Gastroesophageal sphincter (tissue), 4 donors: ENCODE measurements around the gene CTSF. TPM values are rescaled to one million over a fixed set of nuclear protein-coding genes. Genes with fewer than 3 reads are reported as not detected.
"Not testable (repeated sequence)": the region's sequence is repeated elsewhere in the genome, so short reads cannot be mapped to it uniquely, and the experiment has no call there.

Experiments
- ATAC-seq: fragments of 150-250 bp; one replicate; pipeline ENCODE4 v1.9.1; 2016; ENCODE audit warnings: mild to moderate bottlenecking, moderate library complexity
- H3K27ac ChIP-seq, 4 donors: fragments of 200-600 bp; sonication (generic) in 3 of 4; 1 replicate in 3 of 4; 2 replicates in 1 of 4; pipeline ENCODE4 v1.5.1; 2016 to 2019
- H3K27me3 ChIP-seq: fragments of 200-600 bp; sonication (generic); one replicate; pipeline ENCODE4 v1.5.1; 2019
- H3K36me3 ChIP-seq, 2 donors: fragments of 200-600 bp; sonication (generic); one replicate each; pipeline ENCODE4 v1.5.1; 2019; ENCODE audit warnings: control low read depth in 1 of 2
- H3K4me1 ChIP-seq, 3 donors: fragments of 200-600 bp; sonication (generic); 1 replicate in 2 of 3; 2 replicates in 1 of 3; pipeline ENCODE4 v1.5.1; 2016 to 2019; ENCODE audit warnings: control low read depth in 2 of 3
- H3K4me3 ChIP-seq, 2 donors: fragments of 200-600 bp; sonication (generic); one replicate each; pipeline ENCODE4 v1.5.1; 2019; ENCODE audit warnings: mild to moderate bottlenecking in 1 of 2, moderate library complexity in 1 of 2
- H3K9me3 ChIP-seq, 3 donors: fragments of 200-600 bp; sonication (generic); one replicate each; pipeline ENCODE4 v1.5.1; 2017 to 2019; ENCODE audit warnings: control low read depth in 2 of 3
- EP300 ChIP-seq: sonication (generic); formaldehyde crosslinking; IDR thresholded peaks from one replicate; pipeline ENCODE4 v1.6.1; 2017; ENCODE audit warnings: antibody characterized with exemption, mild to moderate bottlenecking
- POLR2A ChIP-seq, 2 donors: fragments of 450-650 bp; IDR thresholded peaks; one replicate each; pipeline ENCODE4 v1.6.1; 2017; ENCODE audit warnings: antibody characterized with exemption in 2 of 2, mild to moderate bottlenecking in 2 of 2, moderate library complexity in 1 of 2
- POLR2AphosphoS5 ChIP-seq: sonication (generic); formaldehyde crosslinking; IDR thresholded peaks from one replicate; pipeline ENCODE4 v1.6.1; 2017; ENCODE audit warnings: antibody characterized with exemption
- WGBS, 2 donors: methylation state at CpG; one replicate each; pipeline ENCODE4 v1.1.5; 2018; ENCODE audit warnings: low coverage in 1 of 2; 5-methylcytosine and 5-hydroxymethylcytosine counted together
- total RNA-seq, 4 donors: library from RNA; depleted of rRNA; stranded (reverse); fragments of >200 nt; gene quantifications; one replicate each; pipeline ENCODE4 v1.1.0, GENCODE V29; 2016
- TF ChIP-seq, protein P1 (sequence below), 4 experiments: fragments of 200-600 bp in 2 of 4; fragments of 450-650 bp in 2 of 4; sonication (generic) in 1 of 4; IDR thresholded peaks; one replicate each; pipeline ENCODE4 v1.5.1; 2017 to 2019; ENCODE audit warnings: antibody characterized with exemption in 4 of 4, mild to moderate bottlenecking in 2 of 4, moderate library complexity in 2 of 4

The CTSF gene
- total RNA-seq, 4 donors from 2014 or later: 65.1 to 114 (median 88.4) TPM

DNA sequence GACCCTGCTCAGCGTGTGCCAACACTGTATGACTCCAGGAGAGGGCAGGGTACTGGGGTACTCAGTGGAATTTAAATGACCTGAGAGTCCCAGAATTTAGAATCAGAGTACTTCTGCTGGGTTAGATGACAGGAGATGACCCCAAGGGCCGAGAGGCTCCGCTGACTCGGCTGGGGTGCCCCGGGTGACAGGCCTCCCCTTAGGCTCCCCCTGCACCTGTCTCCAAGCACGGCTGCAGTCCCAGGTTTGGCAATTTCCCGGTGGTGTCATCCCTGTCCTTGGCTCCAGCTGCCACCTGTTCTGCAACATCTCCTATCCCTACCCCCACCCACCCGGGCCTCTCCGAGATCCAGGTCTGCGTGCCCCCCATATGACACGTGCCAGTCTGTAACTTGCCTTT is 20.4 kb downstream of the CTSF start:
- H3K36me3 ChIP-seq: peaks cover 0 to 8% of the 10 kb centered on the region in 2 donors
- WGBS, 2 donors: 29 to 80% methylated on average over 1 to 8 of the region's 11 CpGs
- no peak for ATAC-seq
- no peaks in the 10 kb centered on the region for H3K9me3 ChIP-seq
- TF ChIP-seq POLR2A (IDR thresholded peaks at IDR 0.05): no peak
- TF ChIP-seq, protein P1, sequence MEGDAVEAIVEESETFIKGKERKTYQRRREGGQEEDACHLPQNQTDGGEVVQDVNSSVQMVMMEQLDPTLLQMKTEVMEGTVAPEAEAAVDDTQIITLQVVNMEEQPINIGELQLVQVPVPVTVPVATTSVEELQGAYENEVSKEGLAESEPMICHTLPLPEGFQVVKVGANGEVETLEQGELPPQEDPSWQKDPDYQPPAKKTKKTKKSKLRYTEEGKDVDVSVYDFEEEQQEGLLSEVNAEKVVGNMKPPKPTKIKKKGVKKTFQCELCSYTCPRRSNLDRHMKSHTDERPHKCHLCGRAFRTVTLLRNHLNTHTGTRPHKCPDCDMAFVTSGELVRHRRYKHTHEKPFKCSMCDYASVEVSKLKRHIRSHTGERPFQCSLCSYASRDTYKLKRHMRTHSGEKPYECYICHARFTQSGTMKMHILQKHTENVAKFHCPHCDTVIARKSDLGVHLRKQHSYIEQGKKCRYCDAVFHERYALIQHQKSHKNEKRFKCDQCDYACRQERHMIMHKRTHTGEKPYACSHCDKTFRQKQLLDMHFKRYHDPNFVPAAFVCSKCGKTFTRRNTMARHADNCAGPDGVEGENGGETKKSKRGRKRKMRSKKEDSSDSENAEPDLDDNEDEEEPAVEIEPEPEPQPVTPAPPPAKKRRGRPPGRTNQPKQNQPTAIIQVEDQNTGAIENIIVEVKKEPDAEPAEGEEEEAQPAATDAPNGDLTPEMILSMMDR (IDR thresholded peaks at IDR 0.05): no peak
- no peak overlapping the region for H3K4me3 ChIP-seq
- peak overlapping the region in 2 of 4 donors; percentile 84 to 87 for H3K27ac ChIP-seq
- H3K27me3 ChIP-seq: no peaks in the 10 kb centered on the region
- H3K4me1 ChIP-seq: peaks cover 3 to 46% (median 18%) of the 10 kb centered on the region in 3 donors

DNA sequence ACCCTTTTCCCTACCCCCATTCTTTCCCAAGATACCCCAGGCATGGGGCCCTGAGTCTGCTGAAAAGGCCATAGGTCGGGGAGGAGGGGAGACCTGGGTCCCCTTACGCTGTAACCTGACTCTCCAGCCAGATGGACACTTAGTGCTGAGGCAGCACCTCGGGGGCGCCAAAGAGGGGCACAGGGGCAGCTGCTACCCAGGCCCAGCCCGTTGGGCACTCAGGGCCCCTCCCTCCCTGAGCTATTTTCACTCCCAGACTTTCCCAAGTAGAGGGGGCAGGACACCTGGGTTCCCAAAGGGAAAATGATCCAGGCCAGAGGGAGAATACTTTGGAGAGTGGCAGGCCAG is 20.8 kb downstream of the CTSF start:
- H3K4me1 ChIP-seq: peaks cover 3 to 50% (median 18%) of the 10 kb centered on the region in 3 donors
- no peaks in the 10 kb centered on the region for H3K27me3 ChIP-seq
- peaks cover 0 to 12% of the 10 kb centered on the region in 2 donors for H3K36me3 ChIP-seq
- H3K9me3 ChIP-seq: no peaks in the 10 kb centered on the region
- ATAC-seq: no peak
- TF ChIP-seq, protein P1 (IDR thresholded peaks at IDR 0.05): no peak
- no peak for TF ChIP-seq POLR2A (IDR thresholded peaks at IDR 0.05)
- no peak for TF ChIP-seq POLR2AphosphoS5
- no peak for TF ChIP-seq EP300
- no CpG with 5 or more reads among the region's 5 CpGs for WGBS, 2 donors
- peak overlapping the region in 2 of 4 donors; percentile 84 to 87 for H3K27ac ChIP-seq
- no peak overlapping the region for H3K4me3 ChIP-seq

DNA sequence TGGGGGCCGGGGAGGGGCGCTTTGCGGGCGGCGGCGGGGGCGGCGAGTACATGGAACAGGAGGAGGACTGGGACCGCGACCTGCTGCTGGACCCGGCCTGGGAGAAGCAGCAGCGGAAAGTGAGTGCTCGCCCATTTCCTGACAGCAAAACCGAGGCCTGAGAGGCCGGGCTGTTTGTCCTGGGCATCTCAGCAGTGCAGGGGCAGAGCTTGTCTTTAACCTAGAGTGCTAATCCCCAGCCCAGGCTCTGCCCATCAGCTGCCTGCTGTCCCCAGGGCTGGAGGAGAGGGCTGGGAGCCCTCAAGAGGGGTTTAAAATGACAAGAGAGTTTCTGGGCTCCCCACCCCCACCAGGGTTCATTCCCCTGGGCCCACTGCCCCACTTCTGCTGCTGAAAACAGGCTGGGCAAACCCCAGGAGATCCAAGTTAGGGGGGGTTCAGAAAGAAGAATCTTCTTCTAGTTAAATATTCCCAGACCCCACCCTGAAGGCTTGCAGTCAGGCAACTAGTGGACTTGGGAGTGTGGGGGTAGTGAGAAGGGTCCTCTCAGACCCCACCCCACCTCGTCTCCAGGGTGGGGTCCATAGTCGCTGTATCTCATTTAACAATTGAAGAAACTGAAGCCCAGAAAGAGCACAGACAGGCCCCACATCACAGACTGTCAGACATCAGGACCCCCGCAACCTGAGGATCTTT is 21.3 kb downstream of the CTSF start:
- no peak for ATAC-seq
- H3K36me3 ChIP-seq: peaks cover 0 to 17% of the 10 kb centered on the region in 2 donors
- H3K9me3 ChIP-seq: no peaks in the 10 kb centered on the region
- no peaks in the 10 kb centered on the region for H3K27me3 ChIP-seq
- peaks cover 3 to 55% (median 18%) of the 10 kb centered on the region in 3 donors for H3K4me1 ChIP-seq
- peak overlapping the region in 3 of 4 donors; percentile 84 to 87 (median 84) for H3K27ac ChIP-seq
- 20 to 52% methylated on average over 1 to 2 of the region's 18 CpGs for WGBS, 2 donors
- peak overlapping the region in 1 of 2 donors; percentile 91 for H3K4me3 ChIP-seq
- no peak for TF ChIP-seq EP300

DNA sequence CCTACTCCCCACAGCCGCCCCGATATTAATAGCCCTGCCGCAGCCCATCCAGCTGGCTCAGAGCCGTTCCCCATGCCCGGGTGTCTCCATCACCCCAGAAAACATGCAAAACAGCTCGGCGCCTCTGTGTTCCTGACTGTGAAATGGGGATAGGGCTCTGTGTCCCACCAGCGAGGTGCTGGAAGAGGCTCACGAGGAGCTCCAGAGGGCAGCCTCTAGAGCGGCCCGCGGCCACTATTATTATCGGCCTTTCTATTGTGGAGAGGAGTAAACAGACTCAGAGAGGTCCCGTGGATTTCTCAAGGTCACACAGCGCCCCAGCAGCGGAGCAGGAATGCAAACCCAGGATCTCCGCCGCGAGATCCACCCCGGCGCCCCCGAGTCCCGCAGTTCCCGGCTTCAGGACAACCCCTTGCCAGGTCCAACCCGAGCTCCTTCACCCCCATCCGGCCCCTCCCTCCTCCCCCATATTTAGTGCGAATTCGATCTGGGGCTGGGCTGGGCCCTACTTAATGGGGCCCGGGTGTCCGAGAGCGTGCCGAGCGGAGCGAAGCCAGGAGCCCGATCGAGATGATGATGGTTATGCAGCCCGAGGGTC is 21.9 kb downstream of the CTSF start, which contains the start of gene ACTN3:
Gene ACTN3, plus strand, starts transcription at position 536 of the 598 bp plus-strand sequence. Its CDS starts 35 bp downstream, at position 571.
- Histone ChIP-seq H3K4me3 (peak within 1 kb of the TSS; percentile 84 to 91), H3K36me3 (peaks cover 0 to 23% of the 10 kb centered on the region in 2 donors), H3K27ac (peak within 1 kb of the TSS; percentile 57 to 87 (median 84)), H3K4me1 (peaks cover 3 to 58% (median 18%) of the 10 kb centered on the region in 3 donors), H3K9me3 (no peaks in the 10 kb centered on the region), H3K27me3 (no peaks in the 10 kb centered on the region)
- peak; percentile 26 for ATAC-seq
- TF ChIP-seq EP300 (no peak), POLR2A (IDR thresholded peaks at IDR 0.05) (no peak), POLR2AphosphoS5 (no peak)
- TF ChIP-seq, protein P1 (IDR thresholded peaks at IDR 0.05): no peak
- WGBS, 2 donors: 0 to 5% methylated on average over 4 to 7 of the region's 37 CpGs

DNA sequence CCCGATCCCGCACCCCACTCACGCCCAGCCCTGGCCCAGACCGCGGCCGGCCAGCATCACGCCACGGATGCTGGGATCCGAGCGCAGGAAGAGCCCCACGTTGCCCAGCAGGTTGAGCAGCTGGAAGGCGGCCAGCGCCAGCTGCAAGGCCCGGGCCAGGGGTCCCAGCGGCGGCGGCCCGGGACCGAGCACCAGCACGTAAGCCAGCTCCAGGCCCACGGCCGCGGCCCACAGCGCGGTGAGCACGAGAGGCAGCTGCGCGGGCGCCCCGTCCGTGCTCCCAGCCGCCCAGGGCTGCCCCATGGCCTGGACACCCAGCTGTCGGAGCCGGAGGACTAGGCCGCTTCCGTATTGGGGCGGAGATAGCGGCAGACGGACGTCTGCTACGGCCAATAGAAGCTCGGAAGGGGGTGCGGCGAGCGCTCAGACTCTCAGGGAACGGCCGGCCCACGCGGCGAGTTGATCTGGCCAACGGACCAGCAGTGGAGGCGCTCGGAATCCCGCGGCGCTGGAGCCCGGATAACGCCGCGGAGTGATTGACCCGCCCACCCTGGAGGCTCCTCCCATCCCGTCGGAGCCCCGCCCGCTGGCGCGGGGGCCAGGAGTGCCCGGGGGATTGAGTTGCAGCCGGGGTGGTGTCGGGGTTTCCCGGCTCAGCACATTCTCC is 22.6 kb downstream of the CTSF start, which contains the start of gene ZDHHC24:
Gene ZDHHC24, minus strand, starts transcription at position 348 of the 667 bp plus-strand sequence. Its CDS starts 45 bp downstream, at position 303.
- TF ChIP-seq, protein P1 (IDR thresholded peaks at IDR 0.05): no peak
- TF ChIP-seq EP300: no peak
- peak; percentile 54 to 59 for TF ChIP-seq POLR2A (IDR thresholded peaks at IDR 0.05)
- peak; percentile 71 for TF ChIP-seq POLR2AphosphoS5
- peak within 1 kb of the TSS; percentile 84 to 91 for H3K4me3 ChIP-seq
- H3K9me3 ChIP-seq: no peaks in the 10 kb centered on the region
- no peaks in the 10 kb centered on the region for H3K27me3 ChIP-seq
- H3K36me3 ChIP-seq: peaks cover 0 to 30% of the 10 kb centered on the region in 2 donors
- peak within 1 kb of the TSS; percentile 57 to 87 (median 84) for H3K27ac ChIP-seq
- WGBS, 2 donors: 0% methylated on average over 1 of the region's 71 CpGs; no CpG with 5 or more reads in 1 of the 2 donors
- peaks cover 3 to 58% (median 18%) of the 10 kb centered on the region in 3 donors for H3K4me1 ChIP-seq
- ATAC-seq: peak; percentile 97

DNA sequence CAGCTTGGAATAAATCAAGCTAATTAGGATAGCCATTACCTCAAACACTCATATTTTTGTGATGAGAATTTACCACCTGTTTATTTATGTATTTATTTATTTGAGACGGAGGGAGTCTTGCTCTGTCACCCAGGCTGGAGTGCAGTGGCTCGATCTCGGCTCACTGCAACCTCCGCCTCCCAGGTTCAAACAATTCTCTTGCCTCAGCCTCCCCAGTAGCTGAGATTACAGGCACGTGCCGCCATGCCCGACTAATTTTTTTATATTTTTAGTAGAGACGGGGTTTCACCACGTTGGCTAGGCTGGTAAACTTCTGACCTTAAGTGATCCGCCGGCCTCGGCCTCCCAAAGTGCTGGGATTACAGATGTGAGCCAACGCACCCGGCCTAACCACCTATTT is 23.5 kb downstream of the CTSF start:
- H3K27me3 ChIP-seq, H3K9me3 ChIP-seq, ATAC-seq: not testable (repeated sequence)
- H3K36me3 ChIP-seq: peaks cover 0 to 39% of the 10 kb centered on the region in 2 donors
- peak overlapping the region; percentile 84 to 91 for H3K4me3 ChIP-seq
- peaks cover 3 to 58% (median 18%) of the 10 kb centered on the region in 3 donors for H3K4me1 ChIP-seq
- 71 to 73% methylated on average over 10 to 14 of the region's 14 CpGs for WGBS, 2 donors
- H3K27ac ChIP-seq: peak overlapping the region in 1 of 4 donors; percentile 87
